NCI-H1105 (cell line): ENCODE data around the gene USP6.
"Not testable (repeated sequence)": the region's sequence is repeated elsewhere in the genome, so short reads cannot be mapped to it uniquely, and the experiment has no call there.

Experiments
- DNase-seq: peaks from one replicate; lab custom pipeline; 2025; lab: John Stamatoyannopoulos, UW

The USP6 gene

DNA sequence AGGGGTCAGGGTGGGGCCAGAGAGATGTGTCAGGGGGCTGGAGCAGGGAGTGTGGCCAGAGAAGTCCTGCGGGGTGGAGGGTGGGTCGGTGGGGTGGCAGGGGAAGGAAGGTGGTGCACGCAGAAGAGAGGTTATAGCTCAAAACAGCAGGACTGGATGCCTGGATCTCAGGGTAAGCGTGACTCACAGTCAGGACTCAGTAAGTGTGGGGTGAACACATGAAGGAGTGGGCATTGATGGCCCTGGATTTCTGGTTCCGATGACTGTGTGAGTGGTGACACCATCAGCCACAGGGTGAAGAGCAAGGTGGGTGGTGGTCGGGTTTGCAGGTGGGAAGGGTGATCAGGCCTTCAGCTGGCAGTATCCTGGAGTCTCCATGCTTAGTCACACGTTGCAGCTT, 6.2 kb downstream of the USP6 start:
- DNase-seq, result not testable (repeated sequence)

DNA sequence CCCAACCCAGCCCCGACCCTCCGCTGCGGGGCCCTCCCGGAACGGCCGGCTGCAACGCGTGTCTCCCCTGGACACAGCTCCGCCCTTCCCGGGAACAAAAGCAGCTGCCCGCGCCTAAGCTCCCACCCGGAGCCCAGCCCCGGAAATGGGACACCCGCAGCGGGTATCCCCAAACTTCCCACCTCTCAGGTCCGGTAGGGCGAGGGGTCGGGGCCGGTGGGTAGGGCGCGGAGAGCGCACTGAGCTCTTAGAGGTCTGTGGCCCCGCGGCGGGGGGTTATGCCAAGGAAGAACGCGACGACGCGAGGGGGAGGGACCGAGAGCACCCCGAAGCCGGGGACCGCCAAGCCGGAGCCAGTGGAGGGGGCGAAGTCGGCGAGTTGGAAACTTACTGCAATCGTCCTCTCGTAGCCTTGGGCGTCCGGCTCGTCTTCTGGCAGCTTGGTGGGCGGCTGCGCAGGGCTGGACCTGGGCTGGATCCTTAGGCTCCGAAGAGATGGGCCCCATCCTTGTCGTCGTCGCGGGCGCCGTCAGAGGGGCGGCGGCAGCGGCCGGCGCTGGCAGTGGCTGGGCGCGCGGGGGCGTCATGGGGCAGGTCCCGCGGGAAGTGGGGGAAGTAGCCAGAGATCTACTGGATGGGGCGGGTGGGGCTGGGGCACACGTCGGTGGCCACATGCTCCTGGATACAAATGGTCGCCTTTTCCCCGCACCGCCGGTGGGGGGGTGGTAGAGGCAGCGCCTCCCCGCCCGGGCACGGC, 6.9 kb downstream of the USP6 start:
- peak; percentile 7 for DNase-seq

DNA sequence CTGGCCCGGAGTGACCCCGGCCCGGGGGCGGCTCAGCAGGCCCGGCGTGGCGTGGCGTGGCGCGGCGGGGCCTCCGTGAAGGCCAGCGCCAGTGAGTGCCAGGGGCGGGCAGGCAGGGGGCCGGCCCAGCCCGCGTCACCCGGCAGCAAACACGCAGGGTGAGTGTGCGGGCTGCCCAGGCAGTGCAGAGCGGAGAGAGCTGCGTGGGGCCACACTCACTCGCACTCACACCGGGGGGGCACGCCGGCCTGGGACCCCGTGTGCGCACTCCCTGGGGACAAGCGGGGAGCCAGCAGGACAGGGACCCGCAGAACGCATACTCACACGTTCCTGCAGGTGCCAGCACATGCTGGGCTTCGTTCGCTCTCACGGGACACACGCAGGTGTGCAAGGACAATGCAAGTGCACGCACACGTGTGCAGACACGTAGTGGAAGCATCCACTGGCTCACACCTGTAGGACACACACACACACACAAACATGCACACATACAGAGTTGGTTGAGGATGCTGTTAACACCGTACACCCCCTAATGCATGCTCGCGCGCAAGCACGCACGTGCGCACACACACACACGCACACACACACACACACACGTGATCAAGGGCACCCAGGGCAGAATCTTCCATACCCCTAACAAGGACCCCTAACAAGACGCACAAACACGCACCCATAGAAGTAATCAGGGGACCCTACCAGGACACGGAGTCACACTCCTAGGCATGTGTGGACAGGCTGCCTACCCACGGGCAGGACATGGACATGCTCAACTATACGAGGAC, 7.7 kb downstream of the USP6 start:
- DNase-seq, result no peak

DNA sequence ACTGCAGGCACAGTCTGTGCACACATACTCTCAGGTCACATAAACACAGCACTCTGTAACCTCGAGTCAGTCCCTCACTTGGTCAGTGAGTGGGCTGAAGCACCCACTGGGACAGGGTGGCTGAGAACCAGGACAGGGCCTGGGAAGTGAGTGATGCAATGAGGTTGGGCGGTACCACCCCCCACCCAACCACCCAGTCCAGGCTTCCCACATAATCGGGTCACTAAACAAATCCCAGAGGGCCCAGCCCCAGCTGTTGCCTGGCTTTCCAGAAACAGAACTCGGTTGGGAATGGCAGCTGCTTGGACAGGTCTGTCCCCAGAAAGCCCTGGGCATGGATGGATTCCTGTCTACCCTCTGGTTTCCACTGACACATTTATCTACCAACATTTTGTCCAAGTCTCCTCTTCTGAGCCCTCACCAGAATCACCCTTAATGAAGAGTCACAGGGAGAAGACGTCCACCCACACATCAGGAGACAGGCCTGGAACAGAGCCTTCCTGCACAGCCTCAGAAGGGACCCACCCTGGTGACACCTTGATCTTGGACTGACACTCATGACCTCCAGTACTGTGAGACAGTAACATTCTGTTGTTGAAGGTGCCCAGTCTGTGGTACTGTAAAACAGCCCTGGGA, 8.4 kb downstream of the USP6 start:
- DNase-seq, result not testable (repeated sequence)

DNA sequence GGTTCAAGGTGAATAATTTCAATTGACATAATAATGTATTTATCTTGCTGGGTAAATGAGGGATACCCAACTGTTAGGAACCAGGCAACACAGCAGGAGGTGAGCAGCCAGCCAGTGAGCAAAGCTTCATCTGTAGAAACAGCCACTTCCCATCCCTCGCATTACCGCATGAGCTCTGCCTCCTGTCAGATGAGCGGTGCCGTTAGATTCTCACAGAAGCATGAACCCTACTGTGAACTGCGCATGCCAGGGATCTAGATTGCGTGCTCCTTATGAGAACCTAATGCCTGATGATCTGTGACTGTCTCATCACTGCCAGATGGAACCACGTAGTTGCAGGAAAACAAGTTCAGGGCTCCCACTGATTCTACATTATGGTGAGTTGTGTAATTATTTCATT, 9.1 kb downstream of the USP6 start:
- DNase-seq, result not testable (repeated sequence)

DNA sequence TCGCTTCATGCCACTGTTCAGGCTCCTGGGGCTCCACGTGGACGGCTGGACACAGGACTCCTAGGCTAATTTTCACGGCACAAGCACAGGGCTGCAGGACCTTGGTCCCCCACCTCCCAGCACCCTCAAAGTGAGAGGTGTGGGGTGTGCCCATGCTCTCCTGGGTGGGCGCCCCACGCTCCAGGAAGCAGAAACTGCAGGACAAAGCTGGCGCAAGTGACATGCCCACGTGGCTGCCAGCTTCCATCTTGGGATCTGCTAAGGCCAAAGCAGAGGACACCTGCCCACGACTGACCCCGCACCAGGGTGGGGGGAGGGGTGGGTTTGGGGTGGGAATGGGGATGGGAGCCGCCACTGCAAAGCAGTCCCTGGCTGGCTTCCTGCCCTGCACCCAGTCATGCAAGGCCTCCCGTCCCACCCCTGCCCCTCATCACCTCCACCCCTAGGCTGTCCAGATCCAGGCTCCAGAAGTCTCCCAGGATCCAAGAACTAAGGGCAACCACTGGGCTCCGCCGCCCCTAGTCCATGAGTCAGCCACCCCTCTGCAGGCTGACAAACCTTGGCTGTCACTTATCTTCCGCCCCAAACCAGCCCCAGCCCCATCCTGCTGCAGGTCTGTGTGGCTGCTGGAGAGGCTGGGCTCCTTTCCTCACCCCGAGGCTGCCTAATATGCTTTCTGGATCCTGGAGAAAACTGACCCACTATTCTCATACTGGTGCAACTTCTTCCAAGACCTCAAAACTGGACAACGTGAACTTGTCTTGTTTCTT, 11.1 kb downstream of the USP6 start:
- DNase-seq, result no peak

DNA sequence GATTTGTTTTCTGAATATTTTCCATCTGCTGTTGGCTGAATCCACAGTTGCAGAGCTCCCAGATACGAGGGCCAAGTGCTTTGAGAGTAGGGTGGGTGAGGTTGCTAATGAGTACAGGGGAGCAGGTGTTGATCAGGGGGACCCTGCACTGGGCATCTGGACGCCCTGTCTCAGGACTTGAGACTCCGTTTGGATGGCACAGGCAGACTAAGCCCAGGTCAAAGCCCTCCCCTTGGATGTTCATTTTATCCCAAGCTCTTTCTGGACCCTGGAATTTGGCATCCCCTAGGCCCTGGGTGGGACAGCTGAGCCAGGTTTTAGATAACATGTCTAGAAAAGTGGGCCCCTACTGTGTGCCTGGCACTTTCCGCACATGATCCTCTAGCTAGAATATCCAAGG, 12.1 kb downstream of the USP6 start:
- no peak for DNase-seq

DNA sequence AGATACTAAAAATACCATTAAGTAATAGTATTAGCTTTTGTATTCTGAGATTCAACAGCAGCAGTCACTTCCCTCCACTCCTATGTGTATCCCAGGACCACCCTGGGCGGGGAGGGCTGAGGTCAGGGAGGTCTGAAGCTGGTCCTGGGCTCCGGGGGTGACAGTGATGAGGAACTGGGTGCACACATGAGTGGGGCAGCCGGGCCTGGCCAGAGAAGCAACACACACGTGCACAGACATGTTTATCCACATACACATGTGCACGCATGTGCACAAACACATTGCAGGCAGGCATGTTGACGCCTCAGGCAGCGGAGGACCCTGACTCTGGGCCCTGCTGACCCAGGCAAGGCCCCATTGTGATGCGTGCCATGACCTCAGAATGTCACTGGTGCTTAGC, 12.6 kb downstream of the USP6 start:
- DNase-seq, result not testable (repeated sequence)

DNA sequence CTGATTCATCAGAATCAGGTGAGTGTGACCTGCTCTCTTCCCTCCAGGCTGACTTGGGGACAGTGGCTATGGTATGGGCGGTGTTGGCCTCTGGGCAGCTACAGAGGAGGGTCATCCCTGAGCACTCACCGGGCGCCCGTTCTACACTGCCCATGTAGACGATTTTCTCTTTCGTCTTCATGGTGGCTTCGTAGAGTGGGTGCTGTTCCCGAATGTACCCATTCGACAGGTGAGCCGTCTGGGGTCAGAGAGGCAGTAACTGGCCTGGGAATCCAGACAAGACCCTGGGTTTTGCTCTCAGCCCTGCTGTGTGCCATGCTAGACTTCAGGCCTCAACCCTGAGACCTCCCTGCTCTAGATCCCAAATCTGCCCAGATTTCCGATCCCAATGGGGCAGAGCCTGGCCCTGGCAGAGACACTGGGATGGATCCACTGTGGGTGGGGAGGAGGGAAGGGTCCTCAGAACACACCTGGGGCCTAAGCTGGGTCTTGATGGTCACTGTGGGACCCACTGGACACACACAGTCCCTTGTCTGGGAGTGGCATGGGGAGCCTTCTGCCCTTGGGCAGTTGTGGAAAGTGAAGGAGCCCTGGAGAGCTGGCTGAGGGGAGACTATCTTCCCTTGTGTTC, 13.2 kb downstream of the USP6 start:
- DNase-seq, result no peak

DNA sequence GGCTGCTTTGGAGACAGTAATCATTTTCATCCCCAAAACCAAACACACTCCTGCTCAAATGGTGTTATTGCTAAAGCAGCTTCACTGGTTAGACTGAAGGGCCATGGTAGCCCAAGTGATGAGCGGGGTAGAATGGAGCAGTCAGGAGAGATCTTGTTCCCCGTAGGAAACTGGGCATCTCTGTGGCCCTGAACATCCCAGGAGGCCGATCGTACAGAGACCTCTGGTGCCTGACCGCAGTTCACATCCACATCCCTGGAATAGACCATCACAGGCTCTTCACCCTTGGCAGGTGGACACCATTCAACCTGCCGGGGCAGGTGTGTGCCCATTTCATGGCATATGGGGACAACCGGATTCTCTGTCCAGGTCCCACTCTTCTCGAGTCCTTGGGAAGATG, 13.9 kb downstream of the USP6 start:
- not testable (repeated sequence) for DNase-seq

DNA sequence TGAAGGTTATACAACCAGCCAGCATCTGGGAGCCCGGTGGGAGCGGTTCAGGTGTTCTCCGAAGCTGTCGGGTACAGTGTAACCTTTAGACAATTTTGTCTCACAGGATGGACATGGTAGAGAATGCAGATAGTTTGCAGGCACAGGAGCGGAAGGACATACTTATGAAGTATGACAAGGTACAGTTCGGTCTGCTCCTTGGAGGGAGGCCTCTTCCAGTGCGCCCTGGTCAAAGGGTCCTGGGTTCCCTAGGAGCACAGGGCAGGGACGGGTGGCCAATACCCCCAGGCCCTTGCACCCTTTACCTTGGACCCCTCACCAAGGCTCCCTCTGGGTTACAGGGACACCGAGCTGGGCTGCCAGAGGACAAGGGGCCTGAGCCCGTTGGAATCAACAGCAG, 14.4 kb downstream of the USP6 start:
- DNase-seq, result not testable (repeated sequence)

DNA sequence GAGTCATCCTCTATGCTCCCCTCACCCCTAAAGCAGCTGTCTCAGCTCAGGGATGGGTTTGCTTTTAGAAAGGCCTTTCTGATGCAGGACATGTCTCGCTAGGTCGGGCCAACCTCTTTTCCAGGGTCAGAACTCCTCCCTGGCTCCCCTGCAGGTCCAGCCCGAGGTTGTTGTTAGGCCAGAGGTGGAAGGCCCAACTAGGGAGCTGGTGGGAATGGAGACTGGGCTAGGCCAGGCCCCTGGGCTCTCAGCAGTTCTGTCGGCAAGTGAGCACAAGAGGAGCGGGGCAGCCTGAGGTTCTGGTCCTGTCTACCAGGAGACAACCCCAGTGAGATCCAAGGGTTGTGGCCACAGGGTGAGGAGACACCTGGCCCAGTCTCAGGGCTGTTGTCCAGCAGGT, 14.9 kb downstream of the USP6 start:
- not testable (repeated sequence) for DNase-seq

DNA sequence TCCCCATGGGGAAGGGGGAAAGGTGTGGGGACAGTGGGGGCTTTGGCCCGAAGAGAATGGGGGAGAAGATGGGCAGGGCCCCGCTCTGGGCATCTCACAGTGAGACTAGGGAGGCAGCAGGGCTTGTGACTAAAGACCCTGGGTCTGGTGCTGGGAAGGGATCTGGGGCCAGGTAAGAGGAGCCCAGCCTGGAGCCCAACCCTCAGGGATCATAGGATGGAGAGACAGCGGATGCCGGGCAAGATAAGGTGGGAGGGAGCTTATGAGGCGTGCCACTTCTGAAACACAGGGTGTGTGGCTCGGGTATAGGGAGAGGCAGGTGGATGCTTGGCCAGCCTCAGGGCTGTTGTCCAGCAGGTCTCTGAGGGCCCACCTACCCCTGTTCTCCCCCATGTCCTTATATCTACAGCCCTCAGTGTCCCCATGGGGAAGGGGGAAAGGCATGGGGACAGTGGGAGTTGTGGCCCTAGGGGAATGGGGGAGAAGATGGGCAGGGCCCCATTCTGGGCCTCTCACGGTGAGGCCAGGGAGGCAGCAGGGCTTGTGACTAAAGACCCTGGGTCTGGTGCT, 15.4 kb downstream of the USP6 start:
- no peak for DNase-seq

DNA sequence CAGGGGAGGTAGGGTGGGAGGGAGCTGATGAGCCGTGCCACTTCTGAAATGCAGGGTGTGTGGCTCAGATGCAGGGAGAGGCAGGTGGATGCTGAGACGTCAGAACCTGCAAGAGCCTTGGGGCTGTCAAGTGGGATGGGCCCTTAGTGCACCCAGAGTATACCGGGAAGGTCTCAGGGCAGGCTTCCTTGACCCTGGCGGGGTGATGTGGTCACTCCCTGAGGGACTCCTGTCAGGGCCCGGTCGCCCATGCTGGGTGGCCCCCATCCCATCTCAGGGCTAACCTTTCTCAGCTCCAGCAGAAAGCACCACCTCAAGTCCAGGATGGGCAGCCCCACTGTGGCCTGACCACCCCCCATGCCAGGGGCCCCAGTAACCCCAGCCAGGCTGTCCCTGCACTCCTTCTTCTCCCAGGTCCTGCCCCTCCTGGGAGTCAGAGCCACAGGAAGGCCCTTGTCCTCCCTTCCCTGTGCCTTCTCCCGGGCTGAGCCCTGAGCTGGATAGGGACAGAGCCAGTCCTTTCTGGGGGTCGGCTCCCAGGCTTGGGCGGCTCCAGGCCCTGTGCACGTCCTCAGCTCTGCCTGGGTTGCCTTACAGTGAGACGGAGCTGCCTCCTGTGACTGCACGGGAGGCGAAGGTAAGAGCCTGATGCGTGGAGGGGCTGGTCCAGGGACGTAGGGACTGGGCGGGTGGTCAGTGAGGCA, 16.1 kb downstream of the USP6 start:
- DNase-seq, result not testable (repeated sequence)

DNA sequence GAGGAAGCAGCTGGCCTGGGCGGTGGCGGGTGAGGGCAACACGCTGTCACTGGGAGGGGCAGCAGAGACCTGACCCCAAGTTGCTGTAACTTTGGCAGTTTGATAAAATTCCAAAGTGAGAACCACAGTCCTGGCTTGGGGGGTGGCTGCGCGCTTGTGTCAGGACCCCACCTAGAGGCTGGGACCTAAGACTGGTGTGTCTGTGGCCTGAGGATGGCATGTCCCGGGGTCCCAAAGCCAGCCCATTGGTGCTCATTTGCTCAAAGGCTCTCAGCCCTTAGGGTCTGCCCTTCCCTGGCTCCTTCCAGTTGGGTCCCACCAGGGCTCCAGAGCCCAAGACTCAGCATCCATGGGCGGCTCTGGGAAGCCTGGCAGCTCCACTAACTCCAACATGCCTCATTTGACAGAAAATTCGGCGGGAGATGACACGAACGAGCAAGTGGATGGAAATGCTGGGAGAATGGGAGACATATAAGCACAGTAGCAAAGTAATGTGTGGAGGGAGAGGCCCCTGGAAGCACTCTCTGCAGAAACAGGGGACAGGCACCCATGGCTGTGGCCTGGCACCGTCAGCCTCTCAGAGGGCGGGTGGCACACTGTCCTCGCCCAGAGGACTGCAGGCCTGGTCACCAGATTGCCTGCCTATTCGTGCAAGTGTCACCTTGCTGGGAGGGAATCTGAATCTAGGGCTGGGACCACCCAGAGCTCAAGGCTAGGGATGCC, 16.8 kb downstream of the USP6 start:
- not testable (repeated sequence) for DNase-seq

DNA sequence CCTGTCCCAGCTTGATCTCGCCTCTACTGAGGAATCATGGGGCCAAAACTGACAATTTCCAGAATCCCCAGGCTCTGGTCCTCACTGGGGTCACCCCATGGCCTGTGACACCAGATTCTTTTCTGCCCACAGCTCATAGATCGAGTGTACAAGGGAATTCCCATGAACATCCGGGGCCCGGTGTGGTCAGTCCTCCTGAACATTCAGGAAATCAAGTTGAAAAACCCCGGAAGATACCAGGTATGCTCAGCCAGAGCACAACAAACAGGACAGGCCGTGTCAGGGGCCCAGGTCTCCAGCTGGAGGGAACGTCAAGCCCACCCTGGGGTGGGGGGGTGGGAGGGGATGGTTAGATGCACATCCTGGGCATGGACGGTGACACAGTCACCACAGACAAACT, 17.5 kb downstream of the USP6 start:
- DNase-seq, result no peak

DNA sequence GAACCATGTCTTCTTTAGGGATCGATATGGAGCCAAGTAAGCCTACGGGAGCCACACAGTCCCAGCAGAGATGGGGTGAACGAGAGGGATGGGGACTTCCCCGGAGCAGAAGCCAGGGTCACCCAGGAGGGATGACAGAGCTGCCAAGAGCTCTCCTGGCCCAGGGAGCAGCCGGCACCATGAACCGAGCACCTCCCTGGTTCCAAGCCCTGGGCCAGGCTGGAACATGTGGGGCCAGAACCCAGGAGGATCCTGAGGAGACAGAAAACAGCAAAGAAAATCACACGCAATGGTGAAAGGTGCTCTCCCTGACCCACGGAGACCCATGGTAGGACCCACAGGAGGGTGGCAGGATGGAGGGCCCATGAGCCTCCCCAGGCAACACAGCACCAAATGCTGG, 18.1 kb downstream of the USP6 start:
- not testable (repeated sequence) for DNase-seq

DNA sequence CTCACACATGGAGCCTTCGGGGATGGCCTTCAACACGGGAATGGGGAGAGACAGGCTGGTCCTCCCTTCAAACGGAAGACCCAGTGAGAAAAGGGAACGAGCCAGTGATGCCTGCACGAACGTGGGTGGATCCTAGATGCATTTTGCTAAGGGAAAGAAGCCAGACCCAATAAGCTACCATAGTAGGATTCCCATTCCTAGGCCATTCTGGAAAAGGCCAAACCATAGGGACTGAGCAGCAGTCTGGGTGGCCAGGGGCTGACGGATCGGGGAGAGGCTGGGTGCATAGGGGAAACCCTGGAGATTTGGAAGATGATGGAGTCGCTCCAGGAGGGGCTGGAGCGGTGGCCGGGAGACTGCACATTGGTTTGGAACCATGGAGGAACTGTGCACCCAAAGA, 18.7 kb downstream of the USP6 start:
- not testable (repeated sequence) for DNase-seq

DNA sequence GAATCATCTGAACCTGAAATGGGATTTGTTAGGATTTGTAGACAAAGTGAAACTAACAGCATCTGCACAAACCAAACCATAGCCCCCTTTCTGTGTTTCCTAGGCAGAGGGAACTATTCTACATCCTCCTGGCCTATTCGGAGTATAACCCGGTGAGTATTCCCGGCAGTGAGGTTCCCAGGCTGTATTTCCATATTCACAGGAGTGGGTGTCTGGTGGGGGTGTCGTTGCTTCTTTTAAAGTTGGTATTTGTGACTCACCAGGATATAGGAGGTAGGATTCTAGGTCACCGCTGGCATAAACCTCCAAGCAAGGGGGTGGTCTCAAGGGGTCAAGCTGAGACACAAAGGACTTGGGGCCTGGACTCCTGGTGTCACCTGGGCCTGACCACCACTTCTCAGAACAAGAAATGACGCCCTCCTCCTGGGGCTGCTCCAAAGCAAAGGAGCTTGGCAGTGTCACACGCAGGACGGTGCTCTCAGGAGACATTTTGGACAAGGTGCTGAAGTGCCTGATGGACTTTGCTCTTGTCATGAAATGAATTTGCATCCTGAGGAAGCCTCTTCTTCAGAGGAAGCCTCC, 19.4 kb downstream of the USP6 start:
- DNase-seq, result not testable (repeated sequence)
